Right lobe of liver (tissue), 4 donors: ENCODE results near the gene TGFA.

ENCODE experiments used
- POLR2A ChIP-seq: fragments of 450-650 bp; IDR thresholded peaks from one replicate; pipeline ENCODE4 v1.6.1; 2017; ENCODE audit warnings: antibody characterized with exemption, mild to moderate bottlenecking
- TF ChIP-seq, protein P1 (sequence below), 4 donors: fragments of 200-600 bp in 3 of 4; fragments of 450-650 bp in 1 of 4; IDR thresholded peaks; one replicate each; pipeline versions ENCODE4 v1.5.1 to v1.8.0; 2016 to 2022; ENCODE audit warnings: antibody characterized with exemption in 4 of 4, mild to moderate bottlenecking in 2 of 4
- donor health status: DM: no; HTN: no; CAD: no.
- donor health status: DM: no; HTN: no; CAD: no.
- donor health status: DM: no; HTN: yes; CAD: no.

DNA sequence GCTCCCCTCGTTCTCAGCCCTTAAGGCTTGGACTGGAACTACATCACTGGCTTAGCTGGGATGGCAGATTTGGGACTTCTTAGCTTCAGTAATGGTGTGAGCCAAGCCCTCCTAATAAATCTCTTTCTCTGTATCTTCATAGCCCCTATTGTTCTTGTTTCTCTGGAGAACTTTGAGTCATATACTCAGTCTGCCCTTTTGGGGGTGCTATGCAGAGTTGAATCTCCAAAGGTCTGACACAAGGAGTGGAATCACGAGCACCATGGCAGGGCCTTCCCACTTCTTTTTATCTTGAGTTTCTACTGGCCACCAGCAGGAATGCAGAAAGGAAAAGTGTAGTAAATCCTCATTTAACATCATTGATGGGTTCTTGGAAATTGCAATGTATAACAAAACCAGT is 13.3 kb upstream of the TGFA start:
- TF ChIP-seq, protein P1, sequence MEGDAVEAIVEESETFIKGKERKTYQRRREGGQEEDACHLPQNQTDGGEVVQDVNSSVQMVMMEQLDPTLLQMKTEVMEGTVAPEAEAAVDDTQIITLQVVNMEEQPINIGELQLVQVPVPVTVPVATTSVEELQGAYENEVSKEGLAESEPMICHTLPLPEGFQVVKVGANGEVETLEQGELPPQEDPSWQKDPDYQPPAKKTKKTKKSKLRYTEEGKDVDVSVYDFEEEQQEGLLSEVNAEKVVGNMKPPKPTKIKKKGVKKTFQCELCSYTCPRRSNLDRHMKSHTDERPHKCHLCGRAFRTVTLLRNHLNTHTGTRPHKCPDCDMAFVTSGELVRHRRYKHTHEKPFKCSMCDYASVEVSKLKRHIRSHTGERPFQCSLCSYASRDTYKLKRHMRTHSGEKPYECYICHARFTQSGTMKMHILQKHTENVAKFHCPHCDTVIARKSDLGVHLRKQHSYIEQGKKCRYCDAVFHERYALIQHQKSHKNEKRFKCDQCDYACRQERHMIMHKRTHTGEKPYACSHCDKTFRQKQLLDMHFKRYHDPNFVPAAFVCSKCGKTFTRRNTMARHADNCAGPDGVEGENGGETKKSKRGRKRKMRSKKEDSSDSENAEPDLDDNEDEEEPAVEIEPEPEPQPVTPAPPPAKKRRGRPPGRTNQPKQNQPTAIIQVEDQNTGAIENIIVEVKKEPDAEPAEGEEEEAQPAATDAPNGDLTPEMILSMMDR (IDR thresholded peaks at IDR 0.05) = no peak
- no peak for TF ChIP-seq POLR2A
